Endometrial microvascular endothelial cells (primary cell): ENCODE results near the gene COX6B2. TPM values are rescaled to one million over a fixed set of nuclear protein-coding genes. Genes with fewer than 3 reads are reported as not detected.

Source experiments
- in situ Hi-C: cut with HindIII; loops from 2 replicates; pipeline ENCODE4 v1.10.0; 2017; ENCODE audit warnings: low sequenced_read_pairs, low pct_unique_long_range_greater_than_20kb; ENCODE audit errors: inconsistent ontology term
- total RNA-seq: library from RNA; depleted of rRNA; stranded (reverse); fragments of >200 nt; gene quantifications from one replicate; pipeline ENCODE4 v1.2.3, GENCODE V29; 2015; ENCODE audit errors: inconsistent ontology term

COX6B2 gene
- total RNA-seq, 1 donor from 2014 or later, result not detected

DNA sequence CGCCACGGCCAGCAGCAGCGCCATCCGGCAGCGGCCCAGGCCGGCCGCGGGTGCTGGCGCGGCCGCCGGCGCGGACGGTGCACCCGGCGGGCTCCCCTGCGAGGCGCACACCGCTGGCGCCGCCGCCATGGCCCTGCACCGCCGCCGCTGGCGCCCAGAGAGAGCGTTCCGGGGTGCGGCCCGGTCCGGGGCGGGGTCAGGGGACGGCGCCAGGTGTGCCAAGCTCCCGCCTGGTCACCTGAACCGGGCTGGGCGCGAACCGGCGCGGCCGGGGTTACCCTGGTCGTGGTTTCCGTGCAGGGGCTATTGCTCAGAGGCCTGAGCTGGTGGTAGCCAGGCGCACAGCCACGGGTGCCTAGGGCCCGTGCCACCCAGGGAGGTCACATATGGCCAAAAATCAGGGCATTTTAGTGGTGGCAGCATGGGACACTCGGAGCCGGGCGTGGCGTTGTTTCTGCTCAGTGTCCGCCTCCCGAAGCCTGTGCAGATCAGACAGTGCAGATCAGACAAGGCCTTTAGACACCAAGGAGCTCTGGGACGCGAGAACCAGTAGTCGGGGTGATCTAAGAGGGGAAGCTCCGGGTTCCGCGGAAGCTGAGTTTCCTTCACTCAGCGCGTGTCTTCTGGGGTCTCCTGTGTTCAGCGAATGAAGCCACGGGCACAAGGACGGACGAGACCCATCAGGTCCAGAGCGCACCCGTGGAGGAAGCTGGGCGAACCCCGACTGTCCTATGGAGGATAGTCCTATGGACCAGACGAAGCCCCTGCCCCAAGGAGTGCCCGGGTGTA, 29.8 kb upstream of the COX6B2 start, which contains the start of gene TMEM238:
Gene TMEM238 (minus strand): TSS at position 162 of the 789 bp plus-strand sequence. CDS start 33 bp downstream, at position 129.
- in situ Hi-C loops, result no loop called here

GRCh38 chr19:55383279-55384130, 29.0 kb upstream of the COX6B2 start:
- in situ Hi-C loops, result no loop called here

- in situ Hi-C loops, result no loop called here
These were observed 28.1 kb upstream of the COX6B2 start for GRCh38 chr19:55382522-55383054.

DNA sequence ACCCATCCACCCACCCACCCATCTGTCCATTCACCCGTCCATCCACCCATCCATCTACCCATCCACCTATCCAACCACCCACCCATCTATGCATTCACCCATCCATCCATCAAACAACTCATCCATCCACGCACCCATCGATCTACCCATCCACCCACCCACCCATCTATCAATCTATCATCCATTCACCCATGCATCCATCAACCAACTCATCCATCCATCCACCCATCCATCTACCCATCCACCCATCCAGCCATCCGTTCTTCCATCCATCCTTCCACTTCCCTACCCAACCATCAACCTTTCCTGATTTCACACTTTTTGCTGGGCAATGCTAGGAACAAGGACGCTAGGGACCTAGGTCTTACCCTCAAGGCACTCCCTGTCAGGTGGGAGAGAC, 27.5 kb upstream of the COX6B2 start:
- in situ Hi-C loops, result no loop called here

- in situ Hi-C loops, result no loop called here
These were observed 24.7 kb upstream of the COX6B2 start for GRCh38 chr19:55379174-55379573.

GRCh38 chr19:55377356-55378131, 23.0 kb upstream of the COX6B2 start:
- in situ Hi-C loops, result no loop called here

DNA sequence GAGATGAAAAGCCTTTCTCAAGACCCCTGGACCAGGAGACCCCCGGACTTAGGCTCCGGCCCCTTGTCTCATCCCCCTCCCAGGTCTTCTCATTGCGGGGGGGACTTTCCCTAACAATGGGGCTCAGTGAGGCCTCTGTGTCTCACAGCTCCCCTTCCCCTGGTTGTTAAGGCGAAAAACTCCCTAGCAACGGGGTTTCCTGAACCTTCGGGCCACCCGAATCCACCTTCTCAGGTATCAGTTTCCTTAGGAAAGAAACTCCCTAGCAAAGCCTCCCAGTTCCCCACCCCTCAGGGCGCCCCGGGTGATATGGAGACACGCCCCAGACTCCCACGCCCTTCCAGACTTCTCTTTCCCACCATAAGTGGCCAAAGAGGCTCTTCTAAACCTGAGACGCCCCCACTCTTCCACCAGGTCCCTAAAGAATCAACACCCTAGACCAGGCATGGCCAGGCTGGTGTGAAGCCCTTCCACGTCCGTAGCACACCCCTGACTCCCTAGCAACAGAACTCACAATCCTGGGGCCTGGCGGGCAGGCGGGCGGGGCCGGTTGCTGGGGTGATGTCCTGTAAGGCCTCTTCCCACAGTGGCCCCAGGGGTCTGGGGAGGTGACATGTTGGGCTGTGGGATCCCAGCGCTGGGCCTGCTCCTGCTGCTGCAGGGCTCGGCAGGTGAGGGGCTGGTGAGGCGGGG, 21.9 kb upstream of the COX6B2 start, which contains the start of gene TMEM190:
Gene TMEM190 (plus strand): TSS at position 586 of the 693 bp plus-strand sequence. CDS start 28 bp downstream, at position 614.
- in situ Hi-C loops, result no loop called here

- in situ Hi-C loops, result no loop called here
These were observed 19.7 kb upstream of the COX6B2 start for GRCh38 chr19:55373993-55374757.

DNA sequence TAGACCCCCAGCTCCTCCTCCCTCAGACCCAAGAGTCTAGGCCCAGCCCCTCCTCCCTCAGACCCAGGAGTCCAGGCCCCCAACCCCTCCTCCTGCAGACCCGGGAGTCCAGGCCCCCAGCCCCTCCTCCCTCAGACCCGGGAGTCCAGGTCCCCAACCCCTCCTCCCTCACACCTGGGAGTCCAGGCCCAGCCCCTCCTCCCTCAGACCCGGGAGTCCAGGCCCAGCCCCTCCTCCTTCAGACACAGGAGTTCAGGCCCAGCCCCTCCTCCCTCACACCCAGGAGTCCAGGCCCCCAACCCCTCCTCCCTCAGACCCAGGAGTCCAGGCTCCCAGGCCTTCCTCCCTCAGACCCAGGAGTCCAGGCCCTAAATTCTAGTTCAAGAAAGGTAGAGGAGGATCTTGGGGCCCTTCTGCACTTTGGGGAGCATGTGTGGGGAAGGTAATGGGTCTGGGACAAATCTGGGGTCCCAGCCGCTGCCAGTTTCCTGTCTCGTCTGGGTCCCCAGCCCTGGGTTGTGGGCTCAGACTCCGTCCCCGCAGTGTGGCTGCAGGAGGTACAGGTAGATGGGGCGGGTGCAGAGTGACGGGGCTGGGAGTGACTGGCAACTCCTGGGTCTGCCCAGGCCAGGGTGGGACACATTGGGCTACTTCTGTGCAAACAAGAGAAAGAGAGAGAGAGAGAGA, 18.9 kb upstream of the COX6B2 start:
- in situ Hi-C loops, result no loop called here

DNA sequence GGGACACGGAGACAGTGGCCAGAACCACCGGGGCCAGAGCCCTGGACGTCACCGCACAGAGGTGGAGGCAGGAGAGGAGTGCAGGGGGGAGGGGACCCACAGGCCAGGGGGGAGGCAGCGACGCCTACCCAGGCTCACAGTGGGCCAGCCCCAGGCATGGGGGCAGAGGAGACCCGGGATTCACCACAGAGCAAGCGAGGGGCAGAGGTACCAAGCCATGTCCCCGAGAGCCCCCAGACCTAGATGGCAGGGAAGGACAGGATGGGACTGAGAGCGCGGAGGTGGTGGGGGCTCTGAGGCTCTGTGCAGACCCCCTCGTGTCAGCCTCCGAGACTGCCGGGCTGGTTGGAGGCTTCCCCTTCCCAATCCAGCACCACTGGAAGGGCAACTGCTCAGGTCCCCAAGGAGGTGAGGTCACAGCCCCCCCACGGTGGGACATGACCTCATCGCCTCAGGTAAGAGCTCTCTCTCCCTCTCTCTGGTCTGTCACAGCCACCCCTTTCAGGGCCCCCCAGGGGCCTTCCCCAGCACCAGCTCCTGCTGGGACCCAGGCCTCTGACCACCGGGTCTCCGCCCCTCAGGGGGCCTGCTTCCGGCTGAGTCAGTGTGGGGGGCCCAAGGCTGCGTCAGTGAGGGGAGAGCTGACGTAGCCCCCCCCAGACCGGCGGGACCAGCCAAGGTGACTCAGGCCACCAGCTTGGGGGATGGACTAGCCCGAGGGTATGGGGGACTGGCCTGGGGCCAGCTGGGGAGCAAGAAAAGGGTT, 18.0 kb upstream of the COX6B2 start:
- in situ Hi-C loops, result no loop called here

GRCh38 chr19:55370305-55370988, 15.9 kb upstream of the COX6B2 start, which contains the start of gene IL11:
IL11 (minus strand) TSS chr19:55370463; CDS start chr19:55370310, 153 bp downstream.
- in situ Hi-C loops, result no loop called here

- in situ Hi-C loops, result no loop called here
These were observed 15.3 kb upstream of the COX6B2 start for GRCh38 chr19:55369653-55370304.

- in situ Hi-C loops, result no loop called here
These were observed 14.4 kb upstream of the COX6B2 start for GRCh38 chr19:55368701-55369563.

GRCh38 chr19:55368106-55368505, 13.6 kb upstream of the COX6B2 start:
- in situ Hi-C loops, result no loop called here
